Measurements from ENCODE around the gene SLC26A1. TPM values are rescaled to one million over a fixed set of nuclear protein-coding genes. Genes with fewer than 3 reads are reported as not detected.
"Not testable (repeated sequence)": the region's sequence is repeated elsewhere in the genome, so short reads cannot be mapped to it uniquely, and the experiment has no call there.

The SLC26A1 gene
- total RNA-seq, 6 experiments from 2014 or later = 0.16 to 0.38 (median 0.19) TPM; not detected in 3

- H3K4me3 Mint-ChIP-seq = no peak overlapping the region
- H3K27me3 Mint-ChIP-seq (ENCODE audit: insufficient read depth) = peaks cover 22% of the 10 kb centered on the region
- no peak for DNase-seq
- H3K4me1 Mint-ChIP-seq (ENCODE audit: low read depth) = no peaks in the 10 kb centered on the region
- no peak overlapping the region for H3K27ac Mint-ChIP-seq
- TF ChIP-seq CTCF (IDR thresholded peaks at IDR 0.05) = no peak
- no peaks in the 10 kb centered on the region for H3K36me3 Mint-ChIP-seq (ENCODE audit: low read depth)
- peaks cover under 1% of the 10 kb centered on the region; the same call in 1 of the 2 replicates for H3K9me3 Mint-ChIP-seq
Measured at GRCh38 chr4:1001561-1002130, 8.4 kb upstream of the SLC26A1 start.

- Mint-ChIP-seq H3K27me3 (ENCODE audit: insufficient read depth) (peaks cover 18% of the 10 kb centered on the region), H3K4me3 (no peak overlapping the region), H3K4me1 (ENCODE audit: low read depth) (no peaks in the 10 kb centered on the region), H3K9me3 (no peaks in the 10 kb centered on the region), H3K27ac (no peak overlapping the region), H3K36me3 (ENCODE audit: low read depth) (no peaks in the 10 kb centered on the region)
- no peak for TF ChIP-seq CTCF (IDR thresholded peaks at IDR 0.05)
- no peak for DNase-seq
Measured at GRCh38 chr4:1000686-1001260, 7.6 kb upstream of the SLC26A1 start.

- no peak overlapping the region for H3K4me3 Mint-ChIP-seq
- no peaks in the 10 kb centered on the region for H3K4me1 Mint-ChIP-seq (ENCODE audit: low read depth)
- no peak for DNase-seq
- no peaks in the 10 kb centered on the region for H3K9me3 Mint-ChIP-seq
- no peaks in the 10 kb centered on the region for H3K36me3 Mint-ChIP-seq (ENCODE audit: low read depth)
- peaks cover 18% of the 10 kb centered on the region for H3K27me3 Mint-ChIP-seq (ENCODE audit: insufficient read depth)
- no peak overlapping the region for H3K27ac Mint-ChIP-seq
- TF ChIP-seq CTCF (IDR thresholded peaks at IDR 0.05) = no peak
Measured at GRCh38 chr4:999882-1000425, 6.8 kb upstream of the SLC26A1 start.

GRCh38 chr4:999240-999863, 6.1 kb upstream of the SLC26A1 start:
- not testable (repeated sequence) for H3K9me3 Mint-ChIP-seq; H3K36me3 Mint-ChIP-seq (ENCODE audit: low read depth); H3K4me3 Mint-ChIP-seq; H3K4me1 Mint-ChIP-seq (ENCODE audit: low read depth); DNase-seq; H3K27ac Mint-ChIP-seq
- peaks cover 13% of the 10 kb centered on the region for H3K27me3 Mint-ChIP-seq (ENCODE audit: insufficient read depth)

GRCh38 chr4:998096-998691, 5.0 kb upstream of the SLC26A1 start:
- Mint-ChIP-seq H3K27ac (no peak overlapping the region), H3K36me3 (ENCODE audit: low read depth) (no peaks in the 10 kb centered on the region), H3K27me3 (ENCODE audit: insufficient read depth) (peaks cover 11% of the 10 kb centered on the region)

More at GRCh38 chr4:998096-998691, 5.0 kb upstream of the SLC26A1 start:
- Mint-ChIP-seq H3K9me3 (no peaks in the 10 kb centered on the region), H3K4me3 (no peak overlapping the region), H3K4me1 (ENCODE audit: low read depth) (no peaks in the 10 kb centered on the region)
- DNase-seq = no peak
- no peak for TF ChIP-seq CTCF (IDR thresholded peaks at IDR 0.05)

All from HFFc6 (cell line).